K562 (cell line): ENCODE data around the gene CALY. TPM values are rescaled to one million over a fixed set of nuclear protein-coding genes. Genes with fewer than 3 reads are reported as not detected.

Experiments used
- ATF1 ChIP-seq, 2 experiments: fragments of 450-650 bp in 1 of 2; IDR thresholded peaks; 2 replicates each; pipeline ENCODE4 v1.6.1; 2016; ENCODE audit warnings: missing compliant biosample characterization in 1 of 2, missing genetic modification characterization in 1 of 2
- HNRNPH1 ChIP-seq: fragments of 200-400 bp; formaldehyde crosslinking; optimal IDR thresholded peaks from 2 replicates; pipeline ENCODE3; 2017; ENCODE audit warnings: low read depth, mild to moderate bottlenecking, low read length, moderate library complexity
- MAFF ChIP-seq: IDR thresholded peaks from 2 replicates; pipeline ENCODE4 v1.6.1; 2012; ENCODE audit warnings: low read length, improper control_type of control experiment
- MBD2 ChIP-seq: sonication (generic); IDR thresholded peaks from 2 replicates; pipeline ENCODE4 v1.6.1; 2016; ENCODE audit warnings: low read depth, borderline replicate concordance
- NEUROD1 ChIP-seq: fragments of 150-350 bp; IDR thresholded peaks from 2 replicates; pipeline ENCODE4 v1.6.1; 2014; ENCODE audit warnings: borderline replicate concordance, low read length, low read depth; ENCODE audit not compliant: partially characterized antibody
- NR4A1 ChIP-seq, 2 experiments: fragments of 250-450 bp in 1 of 2; fragments of 450-650 bp in 1 of 2; sonication (Bioruptor Pico) in 1 of 2; IDR thresholded peaks; 2 replicates each; pipeline versions ENCODE4 v1.4.0 to v1.6.1; 2016 to 2020; ENCODE audit warnings: mild to moderate bottlenecking in 2 of 2, missing compliant biosample characterization in 1 of 2, missing genetic modification characterization in 1 of 2, moderate library complexity in 1 of 2
- PHF20 ChIP-seq: fragments of 450-650 bp; IDR thresholded peaks from 2 replicates; pipeline ENCODE4 v1.6.1; 2018; ENCODE audit not compliant: partially characterized antibody
- POLR2H ChIP-seq: IDR thresholded peaks from 2 replicates; pipeline ENCODE4 v1.6.1; 2016; ENCODE audit warnings: missing genetic modification characterization, low read depth, mild to moderate bottlenecking, control low read depth, missing compliant biosample characterization, moderate library complexity
- RBFOX2 ChIP-seq: fragments of 200-400 bp; formaldehyde crosslinking; IDR thresholded peaks from 2 replicates; pipeline ENCODE4 v1.6.1; 2017; ENCODE audit warnings: low read depth, mild to moderate bottlenecking, low read length, moderate library complexity
- ZBTB1 ChIP-seq: sonication (generic); formaldehyde crosslinking; IDR thresholded peaks from 2 replicates; pipeline ENCODE4 v1.8.1; 2023; ENCODE audit warnings: missing genetic modification reagents, low read depth, mild to moderate bottlenecking, borderline replicate concordance
- polyA plus RNA-seq, 8 experiments: library from polyadenylated mRNA; depleted of rRNA in 4 of 8; stranded (reverse) in 5 of 8; unstranded in 3 of 8; fragments of >200 nt; fragmentation: Nextera tagmentation in 2 of 8; fragmentation: Illumina TruSeq in 1 of 8; extraction: Ambion mirVana in 2 of 8; extraction: Trizol in 1 of 8; gene quantifications; 2 replicates each; pipeline versions ENCODE4 v1.2.1 to v1.2.3, GENCODE V29; 2011 to 2014; ENCODE audit warnings: inconsistent platforms in 1 of 8, missing spikeins in 1 of 8
- total RNA-seq, 7 experiments: library from RNA; depleted of rRNA in 6 of 7; stranded (reverse); fragments of >200 nt in 6 of 7; fragmentation: Illumina TruSeq in 2 of 7; extraction: Trizol in 2 of 7; gene quantifications; 2 replicates each; pipeline versions ENCODE4 v1.2.1 to v1.2.3, GENCODE V29; 2011 to 2021; ENCODE audit warnings: low replicate concordance in 1 of 7
- TF ChIP-seq, protein P1 (sequence below), 2 experiments: fragments of 450-650 bp; conservative IDR thresholded peaks; 2 replicates each; pipeline ENCODE4 v1.6.1; 2017; ENCODE audit warnings: mild to moderate bottlenecking in 2 of 2, moderate library complexity in 2 of 2
- TF ChIP-seq, protein P2 (sequence below): fragments of 450-650 bp; IDR thresholded peaks from 2 replicates; pipeline ENCODE4 v1.7.0; 2016; ENCODE audit warnings: borderline replicate concordance
- TF ChIP-seq, protein P3 (sequence below): fragments of 250-450 bp; sonication (Bioruptor Pico); IDR thresholded peaks from 2 replicates; pipeline ENCODE4 v1.5.0; 2021; ENCODE audit warnings: mild to moderate bottlenecking, moderate library complexity
- TF ChIP-seq, protein P4 (sequence below): fragments of 200-800 bp; sonication (Bioruptor generic); IDR thresholded peaks from 2 replicates; pipeline ENCODE4 v1.6.1; 2016; ENCODE audit warnings: missing genetic modification characterization, missing compliant biosample characterization

Gene CALY
- total and polyA plus RNA-seq, 9 of the 15 experiments (the other 6 are each of a cell fraction or from before 2014, with no cell fraction given) = not detected

GRCh38 chr10:133278577-133279265, 58.0 kb downstream of the CALY start (continued):
- TF ChIP-seq NR4A1 (CRISPR knock-in tag; IDR thresholded peaks at IDR 0.05) (no peak), NR4A1 (tag; IDR thresholded peaks at IDR 0.05) (0 out of 2 replicates have a peak, but pooled peaks have one; percentile 53), MAFF (no peak), RBFOX2 (peak; percentile 67), NEUROD1 (peak; percentile 20), ZBTB1 (no peak), PHF20 (no peak), POLR2H (tag) (no peak), HNRNPH1 (no peak), ATF1 (CRISPR knock-in tag; IDR thresholded peaks at IDR 0.05) (no peak), ATF1 (tag; IDR thresholded peaks at IDR 0.05) (peak; percentile 84), MBD2 (0 out of 2 replicates have a peak, but pooled peaks have one; percentile 9)
- TF ChIP-seq, protein P1, sequence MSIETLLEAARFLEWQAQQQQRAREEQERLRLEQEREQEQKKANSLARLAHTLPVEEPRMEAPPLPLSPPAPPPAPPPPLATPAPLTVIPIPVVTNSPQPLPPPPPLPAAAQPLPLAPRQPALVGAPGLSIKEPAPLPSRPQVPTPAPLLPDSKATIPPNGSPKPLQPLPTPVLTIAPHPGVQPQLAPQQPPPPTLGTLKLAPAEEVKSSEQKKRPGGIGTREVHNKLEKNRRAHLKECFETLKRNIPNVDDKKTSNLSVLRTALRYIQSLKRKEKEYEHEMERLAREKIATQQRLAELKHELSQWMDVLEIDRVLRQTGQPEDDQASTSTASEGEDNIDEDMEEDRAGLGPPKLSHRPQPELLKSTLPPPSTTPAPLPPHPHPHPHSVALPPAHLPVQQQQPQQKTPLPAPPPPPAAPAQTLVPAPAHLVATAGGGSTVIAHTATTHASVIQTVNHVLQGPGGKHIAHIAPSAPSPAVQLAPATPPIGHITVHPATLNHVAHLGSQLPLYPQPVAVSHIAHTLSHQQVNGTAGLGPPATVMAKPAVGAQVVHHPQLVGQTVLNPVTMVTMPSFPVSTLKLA (conservative IDR thresholded peaks at IDR 0.05) = peak; percentile 37 to 61; a peak in 1 of 4 replicates
- TF ChIP-seq, protein P2, sequence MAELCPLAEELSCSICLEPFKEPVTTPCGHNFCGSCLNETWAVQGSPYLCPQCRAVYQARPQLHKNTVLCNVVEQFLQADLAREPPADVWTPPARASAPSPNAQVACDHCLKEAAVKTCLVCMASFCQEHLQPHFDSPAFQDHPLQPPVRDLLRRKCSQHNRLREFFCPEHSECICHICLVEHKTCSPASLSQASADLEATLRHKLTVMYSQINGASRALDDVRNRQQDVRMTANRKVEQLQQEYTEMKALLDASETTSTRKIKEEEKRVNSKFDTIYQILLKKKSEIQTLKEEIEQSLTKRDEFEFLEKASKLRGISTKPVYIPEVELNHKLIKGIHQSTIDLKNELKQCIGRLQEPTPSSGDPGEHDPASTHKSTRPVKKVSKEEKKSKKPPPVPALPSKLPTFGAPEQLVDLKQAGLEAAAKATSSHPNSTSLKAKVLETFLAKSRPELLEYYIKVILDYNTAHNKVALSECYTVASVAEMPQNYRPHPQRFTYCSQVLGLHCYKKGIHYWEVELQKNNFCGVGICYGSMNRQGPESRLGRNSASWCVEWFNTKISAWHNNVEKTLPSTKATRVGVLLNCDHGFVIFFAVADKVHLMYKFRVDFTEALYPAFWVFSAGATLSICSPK = no peak
- TF ChIP-seq, protein P3, sequence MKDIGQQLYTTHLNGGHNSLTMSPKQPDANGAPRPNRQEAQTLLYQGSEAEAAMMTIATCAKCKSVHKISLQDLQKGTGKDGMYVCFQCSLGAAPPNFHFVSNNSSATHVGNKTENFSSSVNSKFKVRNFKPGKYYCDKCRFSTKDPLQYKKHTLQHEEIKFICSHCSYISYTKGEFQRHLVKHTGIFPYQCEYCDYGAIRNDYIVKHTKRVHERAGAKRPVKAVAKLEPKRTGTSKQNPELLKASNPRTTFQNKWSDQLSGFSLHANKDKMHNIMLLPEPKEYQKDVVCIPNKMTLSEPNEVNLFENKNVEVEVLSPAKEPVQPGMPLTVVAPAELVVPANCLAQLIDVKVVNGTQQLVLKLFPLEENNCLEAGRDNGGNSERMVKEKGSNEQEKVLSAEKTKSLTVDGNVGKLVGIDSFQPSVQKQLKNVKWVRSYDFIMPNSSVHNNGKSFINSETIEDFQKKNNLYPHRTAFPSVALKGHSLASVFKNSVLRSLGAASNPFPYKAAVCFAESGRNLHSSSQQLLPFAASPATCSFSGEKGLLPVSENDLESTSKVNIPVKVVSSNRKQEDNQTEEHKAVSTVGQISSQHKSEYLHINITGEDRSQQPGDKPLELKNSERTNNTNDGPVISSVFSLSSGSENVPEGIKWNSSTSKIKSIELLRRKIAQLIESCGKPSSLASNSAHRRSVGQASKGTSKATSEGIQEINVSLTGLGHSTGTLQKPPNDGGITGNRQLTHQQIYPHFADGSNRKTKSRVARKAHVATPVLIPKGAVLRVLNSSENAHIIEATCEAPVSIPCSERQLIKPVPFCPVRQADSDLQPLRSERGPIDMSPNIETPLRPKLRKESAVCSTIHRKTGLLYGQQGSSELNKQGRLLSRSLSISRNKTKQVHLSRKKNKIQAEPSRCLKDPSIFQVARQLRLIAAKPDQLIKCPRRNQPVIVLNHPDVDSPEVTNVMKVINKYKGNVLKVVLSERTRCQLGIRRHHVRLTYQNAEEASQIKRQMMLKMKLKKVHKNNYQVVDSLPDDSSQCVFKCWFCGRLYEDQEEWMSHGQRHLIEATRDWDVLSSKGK = no peak
- TF ChIP-seq, protein P4, sequence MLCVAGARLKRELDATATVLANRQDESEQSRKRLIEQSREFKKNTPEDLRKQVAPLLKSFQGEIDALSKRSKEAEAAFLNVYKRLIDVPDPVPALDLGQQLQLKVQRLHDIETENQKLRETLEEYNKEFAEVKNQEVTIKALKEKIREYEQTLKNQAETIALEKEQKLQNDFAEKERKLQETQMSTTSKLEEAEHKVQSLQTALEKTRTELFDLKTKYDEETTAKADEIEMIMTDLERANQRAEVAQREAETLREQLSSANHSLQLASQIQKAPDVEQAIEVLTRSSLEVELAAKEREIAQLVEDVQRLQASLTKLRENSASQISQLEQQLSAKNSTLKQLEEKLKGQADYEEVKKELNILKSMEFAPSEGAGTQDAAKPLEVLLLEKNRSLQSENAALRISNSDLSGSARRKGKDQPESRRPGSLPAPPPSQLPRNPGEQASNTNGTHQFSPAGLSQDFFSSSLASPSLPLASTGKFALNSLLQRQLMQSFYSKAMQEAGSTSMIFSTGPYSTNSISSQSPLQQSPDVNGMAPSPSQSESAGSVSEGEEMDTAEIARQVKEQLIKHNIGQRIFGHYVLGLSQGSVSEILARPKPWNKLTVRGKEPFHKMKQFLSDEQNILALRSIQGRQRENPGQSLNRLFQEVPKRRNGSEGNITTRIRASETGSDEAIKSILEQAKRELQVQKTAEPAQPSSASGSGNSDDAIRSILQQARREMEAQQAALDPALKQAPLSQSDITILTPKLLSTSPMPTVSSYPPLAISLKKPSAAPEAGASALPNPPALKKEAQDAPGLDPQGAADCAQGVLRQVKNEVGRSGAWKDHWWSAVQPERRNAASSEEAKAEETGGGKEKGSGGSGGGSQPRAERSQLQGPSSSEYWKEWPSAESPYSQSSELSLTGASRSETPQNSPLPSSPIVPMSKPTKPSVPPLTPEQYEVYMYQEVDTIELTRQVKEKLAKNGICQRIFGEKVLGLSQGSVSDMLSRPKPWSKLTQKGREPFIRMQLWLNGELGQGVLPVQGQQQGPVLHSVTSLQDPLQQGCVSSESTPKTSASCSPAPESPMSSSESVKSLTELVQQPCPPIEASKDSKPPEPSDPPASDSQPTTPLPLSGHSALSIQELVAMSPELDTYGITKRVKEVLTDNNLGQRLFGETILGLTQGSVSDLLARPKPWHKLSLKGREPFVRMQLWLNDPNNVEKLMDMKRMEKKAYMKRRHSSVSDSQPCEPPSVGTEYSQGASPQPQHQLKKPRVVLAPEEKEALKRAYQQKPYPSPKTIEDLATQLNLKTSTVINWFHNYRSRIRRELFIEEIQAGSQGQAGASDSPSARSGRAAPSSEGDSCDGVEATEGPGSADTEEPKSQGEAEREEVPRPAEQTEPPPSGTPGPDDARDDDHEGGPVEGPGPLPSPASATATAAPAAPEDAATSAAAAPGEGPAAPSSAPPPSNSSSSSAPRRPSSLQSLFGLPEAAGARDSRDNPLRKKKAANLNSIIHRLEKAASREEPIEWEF (CRISPR knock-in tag) = no peak
